Stimulated activated CD4-positive, alpha-beta T cell treated with anti-CD3 and anti-CD28 coated beads, Interleukin-4, amount 100 ng/mL, for 48 hours (primary cell): ENCODE data around the gene SZT2.
"Not testable (repeated sequence)": the region's sequence is repeated elsewhere in the genome, so short reads cannot be mapped to it uniquely, and the experiment has no call there.

Source experiments
- DNase-seq, 2 donors: peaks; one replicate each; pipeline ENCODE4 v3.0.0-alpha.2; 2020; ENCODE audit warnings: low read depth in 2 of 2

SZT2 gene

DNA sequence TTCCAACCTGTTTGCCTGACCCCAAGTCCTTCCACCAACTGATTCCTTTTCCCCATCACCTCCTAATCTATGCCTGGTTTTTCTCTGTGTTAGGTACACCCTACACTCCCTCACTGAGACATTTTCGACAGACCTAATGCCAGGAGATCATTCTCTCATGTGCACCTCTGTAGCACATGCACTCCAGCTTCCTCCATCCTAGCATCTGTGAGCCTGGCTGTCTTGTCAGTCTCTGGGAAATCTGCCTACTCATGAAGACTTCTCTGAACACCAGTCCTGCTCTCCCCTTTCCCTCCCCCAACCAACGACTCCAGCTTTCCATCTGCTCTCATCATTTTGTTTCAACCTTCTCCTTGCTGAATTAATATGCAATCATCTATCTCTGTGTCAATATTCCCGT is 1.1 kb upstream of the SZT2 start:
- no peak for DNase-seq

DNA sequence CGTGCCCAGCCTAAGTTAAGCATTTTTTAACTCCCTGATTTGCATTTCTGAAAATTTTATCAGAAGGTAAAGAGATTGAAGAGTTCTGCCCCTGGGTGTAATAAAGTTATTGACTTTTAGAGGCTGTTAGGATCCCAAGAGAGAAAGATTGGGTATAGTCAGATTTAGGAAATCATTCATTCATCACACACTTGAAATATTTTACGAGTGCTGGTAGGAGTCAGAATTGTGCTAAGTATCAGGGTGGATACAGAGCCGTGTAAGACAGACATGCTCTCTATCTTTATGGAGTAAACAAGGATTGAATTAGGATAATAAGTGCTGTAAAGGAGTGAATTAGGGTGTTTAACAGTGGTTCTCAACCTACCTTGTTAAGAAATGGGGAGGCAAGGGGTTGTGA is 3.0 kb downstream of the SZT2 start:
- DNase-seq = no peak

DNA sequence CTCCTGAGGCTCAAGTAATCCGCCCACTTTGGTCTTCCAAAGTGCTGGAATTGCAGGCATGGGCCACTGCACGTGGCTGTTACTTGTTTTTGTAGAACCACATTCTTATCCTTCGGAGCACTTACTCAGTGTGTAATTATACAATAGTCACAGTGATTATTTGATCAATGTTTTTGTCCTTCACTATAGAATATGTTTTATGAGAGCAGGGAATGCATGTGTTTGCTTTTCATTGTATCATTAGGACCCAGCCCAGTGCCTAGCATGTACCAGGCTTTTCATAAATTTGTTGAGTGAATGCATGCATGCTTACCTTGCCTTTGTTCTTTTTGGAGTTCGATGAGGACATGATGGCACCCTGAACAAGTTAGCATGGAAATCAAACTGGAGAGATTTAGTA is 5.8 kb downstream of the SZT2 start:
- no peak for DNase-seq

DNA sequence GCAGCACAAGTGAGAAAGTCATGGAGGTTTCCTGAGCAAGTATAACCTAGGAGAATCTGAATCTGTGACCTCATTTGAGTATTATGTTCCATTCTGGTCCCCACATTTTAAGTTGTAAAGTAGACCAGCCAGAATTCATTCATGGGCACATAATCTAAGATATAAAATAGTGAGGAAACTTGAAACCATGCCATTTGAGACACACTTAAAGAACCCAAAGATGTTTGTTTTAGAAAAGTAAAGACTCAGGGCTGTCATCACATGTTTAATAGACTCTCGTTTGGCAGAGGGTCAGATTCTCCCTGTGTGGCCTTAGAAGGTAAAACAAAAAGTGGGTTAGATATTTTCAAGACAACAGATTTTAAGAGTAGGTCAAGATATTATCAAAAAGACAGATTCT is 6.4 kb downstream of the SZT2 start:
- DNase-seq = no peak

DNA sequence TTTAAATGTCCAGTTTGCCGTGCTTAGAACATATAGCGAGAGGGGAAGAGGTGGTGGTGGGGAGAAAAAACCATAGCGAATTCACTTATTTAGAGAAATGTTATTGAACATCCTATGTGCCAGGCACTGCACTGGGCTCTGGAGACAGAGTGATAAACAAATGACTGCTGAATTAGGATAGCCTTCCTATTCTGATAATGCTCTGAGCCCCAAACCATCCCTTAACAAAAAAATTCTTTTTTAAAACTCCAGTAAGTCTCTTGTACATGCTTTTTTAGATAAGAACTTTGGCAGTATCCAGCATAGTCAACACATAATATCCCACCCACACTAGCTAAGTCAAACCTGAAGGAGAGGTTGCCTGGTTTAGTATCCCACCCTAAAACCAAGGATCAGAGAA is 8.5 kb downstream of the SZT2 start:
- DNase-seq = no peak

DNA sequence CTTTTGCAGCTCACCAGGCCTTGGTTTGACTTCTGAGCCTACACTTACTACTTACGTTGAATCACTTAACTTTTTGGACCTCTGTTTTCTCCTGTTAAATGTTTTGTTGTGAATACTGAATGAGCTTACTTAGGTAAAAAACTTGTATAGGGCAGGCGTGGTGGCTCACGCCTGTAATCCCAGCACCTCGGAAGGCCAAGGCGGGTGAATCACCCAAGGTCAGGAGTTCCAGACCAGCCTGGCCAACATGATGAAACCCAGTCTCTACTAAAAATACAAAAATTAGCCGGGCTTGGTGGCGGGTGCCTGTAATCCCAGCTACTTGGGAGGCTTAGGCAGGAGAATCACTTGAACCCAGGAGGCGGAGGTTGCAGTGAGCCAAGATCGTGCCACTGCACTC is 10.7 kb downstream of the SZT2 start:
- DNase-seq = not testable (repeated sequence)

DNA sequence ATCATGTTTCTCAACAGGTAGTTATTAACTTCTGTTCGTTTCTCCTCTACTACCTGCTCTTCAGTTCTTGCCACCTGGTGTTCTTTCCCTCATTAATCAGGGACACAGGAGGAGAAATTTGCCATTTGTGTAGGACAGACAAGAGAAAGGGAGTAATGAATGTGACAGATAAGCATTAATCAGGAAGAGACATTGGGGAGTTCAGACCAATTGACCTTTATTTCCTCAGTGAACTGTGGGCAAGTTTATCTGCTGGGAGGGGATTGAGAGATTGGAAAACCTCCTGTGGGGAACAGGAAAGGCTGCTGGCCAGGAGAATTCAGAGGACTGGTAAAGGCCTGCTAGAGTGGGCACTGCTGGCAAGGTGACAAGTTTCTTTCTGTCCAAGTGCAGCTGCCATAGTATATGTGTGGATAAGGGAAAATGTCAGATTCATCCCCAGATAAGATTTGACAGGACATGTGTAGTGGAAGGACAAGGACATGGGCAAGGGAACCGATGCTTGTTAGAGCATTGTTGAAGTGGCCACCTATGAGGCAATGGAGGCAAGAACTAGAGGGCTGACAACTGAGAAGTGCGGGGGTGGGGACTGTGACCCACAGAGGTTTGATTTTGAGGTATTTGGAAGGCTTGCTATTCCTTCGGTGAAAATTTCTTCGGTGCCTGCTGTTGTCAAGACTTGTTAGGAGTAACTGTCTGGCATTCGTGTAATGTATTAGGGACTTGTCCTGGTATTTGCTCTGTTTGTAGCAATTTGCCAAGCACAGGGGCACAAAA is 12.6 kb downstream of the SZT2 start:
- DNase-seq = no peak

DNA sequence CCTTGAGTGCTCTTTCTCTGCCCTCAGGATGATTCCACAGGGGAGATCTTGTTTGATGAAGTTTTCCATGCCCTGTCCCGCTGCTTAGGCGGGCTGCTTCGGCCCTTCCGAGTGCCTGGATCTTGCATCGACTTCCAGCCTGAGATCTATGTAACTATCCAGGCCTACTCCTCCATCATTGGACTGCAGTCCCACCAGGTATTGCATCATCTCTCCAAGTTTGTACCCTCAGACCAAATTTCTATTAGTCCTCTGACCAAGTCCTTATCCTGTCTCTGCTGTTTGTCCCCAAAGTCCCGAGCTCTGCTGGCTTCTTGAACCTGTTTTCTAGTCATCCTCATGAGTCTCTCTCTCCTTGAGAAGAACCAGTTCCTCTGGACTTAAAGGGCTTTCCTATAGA is 14.7 kb downstream of the SZT2 start:
- no peak for DNase-seq

DNA sequence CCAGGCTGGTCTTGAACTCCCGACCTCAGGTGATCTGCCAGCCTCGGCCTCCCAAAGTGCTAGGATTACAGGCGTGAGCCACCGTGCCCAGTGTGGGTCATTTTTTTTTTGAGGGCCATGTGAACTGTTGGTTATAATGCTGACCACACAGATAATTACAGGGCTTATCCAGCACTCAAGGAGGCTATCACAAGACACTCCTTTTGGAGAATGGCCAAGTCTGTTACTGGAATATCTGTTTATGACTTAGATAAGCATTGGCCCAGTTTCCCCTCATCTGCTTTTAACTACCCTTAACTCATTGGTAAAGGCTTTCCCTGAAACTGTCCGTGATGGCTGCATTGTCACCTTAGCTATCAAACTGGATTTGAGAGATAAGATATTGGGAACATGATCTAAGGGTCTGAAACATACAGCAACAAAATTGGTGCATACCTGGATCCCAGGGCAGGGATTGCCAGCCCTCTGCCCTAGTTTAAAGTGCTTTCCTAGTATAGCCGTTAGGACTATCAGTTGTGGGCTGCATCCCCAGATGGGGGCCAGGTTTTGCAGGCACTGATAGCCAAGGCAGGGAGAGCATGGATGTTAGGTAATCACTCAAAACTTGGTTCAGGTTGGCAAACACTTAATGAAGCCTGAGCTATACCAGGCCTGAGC is 15.6 kb downstream of the SZT2 start:
- DNase-seq = no peak

DNA sequence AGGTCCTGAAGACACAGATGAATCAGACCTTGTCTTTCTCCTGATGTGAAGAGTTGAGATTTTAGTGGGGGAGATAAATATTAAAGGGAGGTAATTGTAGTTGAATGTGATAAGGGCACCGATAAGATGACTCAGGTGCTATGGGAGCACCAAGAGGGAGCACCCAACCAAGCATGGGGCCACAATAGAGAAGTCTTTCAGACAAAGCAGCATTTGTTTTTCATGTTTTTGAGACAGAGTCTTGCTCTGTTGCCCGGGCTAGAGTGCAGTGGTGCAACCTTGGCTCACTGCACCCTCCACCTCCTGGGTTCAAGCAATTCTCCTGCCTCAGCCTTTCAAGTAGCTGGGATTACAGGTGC is 16.2 kb downstream of the SZT2 start:
- DNase-seq = no peak

DNA sequence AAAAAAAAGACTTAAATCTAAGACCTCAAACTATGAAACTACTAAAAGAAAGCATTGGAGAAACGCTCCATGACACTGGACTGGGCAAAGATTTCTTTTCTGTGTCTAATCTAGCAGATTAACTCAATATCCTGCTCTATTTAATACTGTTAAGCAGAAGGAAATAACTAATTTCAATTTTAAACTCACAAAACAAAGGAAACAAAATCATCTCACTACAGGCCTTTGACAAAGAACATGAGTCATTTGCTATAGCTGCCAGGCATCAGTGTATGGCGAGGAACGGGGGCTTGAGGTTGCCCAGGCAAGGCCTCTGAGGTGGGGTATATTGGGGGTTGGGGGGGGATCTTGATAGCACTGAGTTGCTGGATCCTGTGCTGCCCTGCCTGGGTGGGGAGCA is 20.9 kb downstream of the SZT2 start:
- no peak for DNase-seq

DNA sequence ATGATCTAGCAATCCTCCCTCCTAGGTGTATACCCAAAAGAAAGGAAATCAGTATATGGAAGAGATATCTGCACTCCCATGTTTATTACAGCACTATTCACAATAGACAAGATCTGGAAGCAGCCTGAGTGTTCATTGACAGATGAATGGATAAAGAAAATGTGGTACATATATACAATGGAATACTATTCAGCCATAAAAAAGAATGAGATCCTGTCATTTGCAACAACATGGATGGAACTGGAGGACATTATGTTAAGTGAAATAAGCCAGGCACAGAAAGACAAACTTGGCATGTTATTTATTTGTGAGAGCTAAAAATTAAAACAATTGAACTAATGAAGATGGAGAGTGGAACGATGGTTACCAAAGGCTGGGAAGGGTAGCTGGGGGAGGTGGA is 23.7 kb downstream of the SZT2 start:
- DNase-seq = not testable (repeated sequence)

DNA sequence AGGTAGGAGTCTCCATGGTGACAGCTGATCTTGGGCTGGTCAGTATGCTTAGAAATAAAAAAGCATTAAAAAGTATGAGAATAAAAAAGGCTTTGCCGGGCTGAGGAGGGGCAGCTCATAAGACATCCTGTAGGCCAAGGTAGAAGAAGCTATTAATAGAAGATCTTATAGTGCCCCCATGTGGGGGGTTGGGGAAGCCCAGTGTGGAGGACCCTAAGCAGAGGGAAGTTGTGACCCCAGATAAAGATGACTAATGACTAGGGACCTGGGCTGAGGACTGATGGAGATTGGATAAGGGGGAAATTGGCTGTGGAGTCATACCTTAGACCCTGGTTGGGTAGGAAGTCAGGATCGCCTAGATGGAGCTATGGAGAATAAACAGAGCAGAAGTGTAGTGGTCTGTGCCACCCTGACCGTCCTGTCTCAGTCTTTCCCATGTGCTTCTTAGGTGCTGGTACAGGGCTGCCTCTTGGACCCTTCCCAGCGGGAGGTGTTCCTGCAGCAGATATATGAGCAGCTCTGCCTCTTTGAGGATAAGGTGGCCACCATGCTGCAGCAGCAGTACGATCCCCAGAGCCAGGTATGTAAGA is 25.0 kb downstream of the SZT2 start:
- peak; percentile 31 to 46 for DNase-seq

DNA sequence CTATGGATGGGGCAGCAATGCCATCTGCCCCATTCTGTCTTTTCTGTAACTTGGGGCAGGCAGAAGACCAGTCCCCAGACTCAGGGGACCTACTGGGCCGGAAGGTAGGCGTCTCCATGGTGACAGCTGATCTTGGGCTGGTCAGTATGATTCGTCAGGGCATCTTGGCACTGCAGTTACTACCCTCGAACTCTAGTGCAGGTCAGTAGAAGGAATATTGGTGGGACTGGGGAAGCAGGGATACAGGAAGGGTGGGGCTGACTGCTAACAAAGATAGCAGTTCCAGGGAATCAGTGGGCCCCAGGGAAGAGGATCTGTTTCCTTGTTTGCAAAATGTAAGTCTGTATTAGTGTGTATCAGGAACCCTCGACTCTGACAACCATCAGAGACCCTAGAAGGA is 26.2 kb downstream of the SZT2 start:
- DNase-seq = no peak

DNA sequence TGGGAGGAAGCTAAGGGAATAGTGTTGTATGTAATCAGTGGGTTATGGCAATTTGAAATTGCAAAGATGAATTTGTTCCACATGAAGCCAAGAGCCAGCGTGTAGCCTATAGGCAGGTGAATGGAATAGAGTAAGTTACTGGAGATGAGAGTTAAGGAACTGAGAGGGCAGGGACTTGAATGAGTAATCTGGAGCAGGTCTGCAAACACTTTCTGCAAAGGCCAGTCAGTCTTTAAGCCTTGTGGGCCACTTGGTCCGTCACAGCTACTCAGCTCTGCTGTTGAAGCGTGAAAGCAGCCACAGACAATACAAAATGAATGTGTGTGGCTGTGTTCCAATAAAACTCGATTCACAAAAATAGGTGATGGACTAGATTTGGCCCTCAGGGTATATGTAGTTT is 29.2 kb downstream of the SZT2 start:
- no peak for DNase-seq

DNA sequence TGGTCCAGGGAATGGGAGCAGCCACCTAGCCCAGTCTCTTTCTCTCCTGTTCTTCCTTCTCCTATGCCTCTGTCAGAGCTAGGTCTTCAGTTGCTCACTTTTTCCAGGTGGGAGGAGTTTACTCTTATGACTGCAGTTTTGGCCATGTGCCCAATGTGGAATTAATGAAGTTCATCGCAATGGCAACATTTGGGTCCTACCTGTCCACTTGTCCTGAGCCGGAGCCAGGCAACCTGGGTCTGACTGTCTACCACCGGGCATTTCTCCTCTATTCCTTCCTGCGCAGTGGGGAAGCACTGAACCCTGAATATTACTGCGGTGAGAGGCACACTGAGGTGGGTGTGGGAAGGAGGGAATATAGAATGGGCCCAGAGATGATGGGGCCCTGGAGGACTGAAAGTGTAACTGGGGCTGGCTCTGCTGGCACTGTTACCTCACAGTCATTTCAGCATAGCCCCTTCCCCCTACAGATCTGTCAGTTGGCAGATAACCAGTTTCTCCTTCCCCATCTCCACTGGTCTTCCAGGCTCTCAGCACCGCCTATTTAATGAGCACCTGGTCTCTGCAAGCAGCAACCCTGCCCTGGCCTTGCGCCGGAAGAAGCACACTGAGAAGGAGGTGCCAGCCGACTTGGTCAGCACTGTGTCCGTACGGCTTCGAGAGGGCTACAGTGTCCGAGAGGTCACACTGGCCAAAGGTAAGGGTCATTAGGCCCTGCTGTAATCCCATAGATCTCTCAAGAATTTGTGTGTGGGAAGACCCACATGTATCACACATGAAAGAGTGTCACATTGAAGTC is 30.1 kb downstream of the SZT2 start:
- no peak for DNase-seq

DNA sequence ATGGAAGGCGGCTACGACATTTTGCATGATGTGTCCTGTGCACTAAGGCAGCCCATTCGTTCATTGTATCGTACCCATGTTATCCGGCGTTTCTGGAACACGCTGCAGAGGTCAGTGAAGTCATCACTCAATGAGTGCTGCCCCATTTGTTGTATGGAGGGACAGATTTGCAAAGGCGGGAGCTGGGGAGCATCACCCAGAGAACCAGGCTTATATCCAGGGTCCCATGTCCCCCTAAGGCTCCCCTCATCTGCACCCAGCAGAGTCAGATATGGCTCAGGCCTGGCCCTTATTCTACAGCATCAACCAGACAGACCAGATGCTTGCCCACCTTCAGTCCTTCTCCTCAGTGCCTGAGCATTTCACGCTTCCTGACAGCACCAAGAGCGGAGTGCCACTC is 31.2 kb downstream of the SZT2 start:
- no peak for DNase-seq

DNA sequence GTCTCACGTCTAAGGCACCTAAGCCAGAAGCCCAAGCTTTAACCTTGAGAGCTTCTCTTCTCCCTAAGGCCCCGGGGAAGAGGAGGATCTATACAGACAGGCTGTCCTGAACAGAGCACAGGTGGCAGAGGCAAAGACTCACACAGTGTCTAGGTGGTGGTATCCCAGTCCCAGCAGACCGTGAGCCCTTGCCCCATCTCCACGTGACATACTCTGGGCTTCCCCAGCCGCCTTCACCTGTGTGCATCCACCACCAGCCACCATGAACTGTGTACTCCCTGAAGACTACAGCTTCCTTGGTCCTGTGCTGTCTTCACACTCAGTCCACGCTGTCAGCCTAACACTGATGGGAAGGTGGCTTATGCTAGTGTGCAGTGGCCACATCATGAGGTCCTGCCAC is 31.7 kb downstream of the SZT2 start:
- DNase-seq = no peak

DNA sequence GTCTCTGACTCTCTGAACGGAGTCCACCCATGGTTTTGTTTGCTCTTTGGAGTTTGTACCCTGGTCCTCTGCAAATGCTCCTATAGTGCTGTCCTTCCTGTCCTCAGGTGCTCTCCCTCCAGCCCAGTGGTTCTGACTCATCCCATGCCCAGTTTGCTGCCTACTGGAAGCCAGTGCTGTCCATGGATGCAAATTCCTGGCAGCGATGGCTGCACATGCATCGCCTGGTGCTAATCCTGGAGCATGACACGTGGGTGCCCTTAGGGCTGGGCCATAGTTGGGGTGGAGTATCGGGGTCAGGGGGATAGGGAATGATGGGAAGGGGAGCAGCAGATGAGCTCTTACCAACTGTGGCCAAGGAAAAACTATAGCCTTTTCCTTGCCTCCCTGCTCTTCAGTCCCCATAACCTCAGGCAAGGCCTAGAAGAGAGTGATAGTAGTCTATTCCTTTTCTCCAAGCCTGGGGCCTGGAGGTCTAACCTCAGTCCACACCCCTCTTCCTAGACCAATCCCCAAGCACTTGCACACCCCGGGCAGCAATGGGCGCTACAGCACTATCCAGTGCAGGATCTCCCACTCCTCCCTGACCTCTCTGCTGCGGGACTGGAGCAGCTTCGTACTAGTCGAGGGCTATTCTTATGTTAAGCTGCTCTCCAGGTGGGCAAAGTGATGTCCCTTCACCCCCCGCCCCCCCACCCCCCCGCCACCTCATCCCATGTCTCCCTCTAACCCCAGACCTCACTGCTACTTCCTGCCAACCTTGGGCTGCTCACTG is 32.5 kb downstream of the SZT2 start:
- DNase-seq = no peak

DNA sequence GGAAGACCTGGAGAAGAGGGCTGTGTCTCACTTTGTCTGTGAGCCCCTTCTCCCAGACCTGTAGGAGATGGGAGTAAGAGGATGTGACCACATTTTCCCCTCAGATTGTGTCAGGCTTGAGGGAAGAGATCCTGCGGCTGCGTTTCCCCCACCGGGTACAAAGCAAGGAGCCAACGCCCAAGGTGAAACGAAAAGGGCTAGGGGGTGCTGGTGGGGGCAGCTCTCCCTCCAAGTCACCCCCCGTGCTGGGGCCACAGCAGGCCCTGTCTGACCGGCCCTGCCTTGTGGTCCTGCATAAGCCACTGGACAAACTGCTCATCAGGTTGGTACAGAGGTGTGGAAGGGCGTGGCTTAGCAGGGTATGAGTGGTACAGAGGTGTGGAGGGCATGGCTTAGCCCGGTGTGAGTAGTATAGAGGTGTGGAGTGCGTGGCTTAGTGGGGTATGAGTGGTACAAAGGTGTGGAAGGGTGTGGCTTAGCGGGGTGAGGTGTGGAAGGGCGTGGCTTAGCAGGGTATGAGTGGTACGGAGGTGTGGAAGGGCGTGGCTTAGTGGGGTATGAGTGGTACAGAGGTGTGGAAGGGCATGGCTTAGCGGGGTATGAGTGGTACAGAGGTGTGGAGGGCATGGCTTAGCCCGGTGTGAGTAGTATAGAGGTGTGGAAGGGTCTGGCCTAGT is 33.4 kb downstream of the SZT2 start:
- no peak for DNase-seq
